CD4-positive, alpha-beta T cell treated with Interleukin-21 for 1 hour (primary cell): ENCODE results near the gene RBX1.
A peak's percentile ranks its signal among the peaks of the same experiment; 100 is the strongest.
"Not testable (repeated sequence)": the region's sequence is repeated elsewhere in the genome, so short reads cannot be mapped to it uniquely, and the experiment has no call there.

Experiments used
- DNase-seq: peaks from one replicate; pipeline ENCODE4 v3.0.0-alpha.2; 2020

The RBX1 gene

GRCh38 chr22:40950962-40951794 is at the start of gene RBX1:
Gene RBX1 (plus strand): TSS chr22:40951378. CDS start chr22:40951399, 21 bp downstream.
- DNase-seq, result peak; percentile 99

- DNase-seq, result no peak
Observed at GRCh38 chr22:40904101-40904500, 47.1 kb upstream of the RBX1 start.

GRCh38 chr22:40908895-40909294 is 42.3 kb upstream of the RBX1 start:
- no peak for DNase-seq

GRCh38 chr22:40911772-40912171 is 39.4 kb upstream of the RBX1 start:
- no peak for DNase-seq

- not testable (repeated sequence) for DNase-seq
Observed at GRCh38 chr22:40912987-40913386, 38.2 kb upstream of the RBX1 start.

GRCh38 chr22:40919446-40919845 is 31.7 kb upstream of the RBX1 start:
- DNase-seq, result no peak

- DNase-seq, result no peak
Observed at GRCh38 chr22:40920526-40920925, 30.7 kb upstream of the RBX1 start.

GRCh38 chr22:40922484-40923303 is 28.5 kb upstream of the RBX1 start:
- peak; percentile 80 for DNase-seq

GRCh38 chr22:40928657-40929056 is 22.5 kb upstream of the RBX1 start:
- no peak for DNase-seq

- DNase-seq, result no peak
Observed at GRCh38 chr22:40932396-40932795, 18.8 kb upstream of the RBX1 start.

- no peak for DNase-seq
Observed at GRCh38 chr22:40939202-40939601, 12.0 kb upstream of the RBX1 start.

GRCh38 chr22:40951795-40952605 is 822 bp downstream of the RBX1 start:
- peak; percentile 44 for DNase-seq

- DNase-seq, result no peak
Observed at GRCh38 chr22:40953471-40953870, 2.3 kb downstream of the RBX1 start.

- no peak for DNase-seq
Observed at GRCh38 chr22:40954113-40954512, 2.9 kb downstream of the RBX1 start.

GRCh38 chr22:40955571-40955970 is 4.4 kb downstream of the RBX1 start:
- no peak for DNase-seq

GRCh38 chr22:40957601-40958000 is 6.4 kb downstream of the RBX1 start:
- no peak for DNase-seq

GRCh38 chr22:40958299-40958698 is 7.1 kb downstream of the RBX1 start:
- no peak for DNase-seq

GRCh38 chr22:40960145-40960544 is 9.0 kb downstream of the RBX1 start:
- no peak for DNase-seq

- no peak for DNase-seq
Observed at GRCh38 chr22:40965936-40966725, 15.0 kb downstream of the RBX1 start.

GRCh38 chr22:40966726-40967085 is 15.5 kb downstream of the RBX1 start:
- DNase-seq, result no peak

- DNase-seq, result no peak
Observed at GRCh38 chr22:40967111-40967760, 16.1 kb downstream of the RBX1 start.

GRCh38 chr22:40972587-40972986 is 21.4 kb downstream of the RBX1 start:
- no peak for DNase-seq
